Natural killer cell (primary cell): ENCODE measurements around the gene SNX8. TPM values are rescaled to one million over a fixed set of nuclear protein-coding genes. Genes with fewer than 3 reads are reported as not detected.

Experiments used
- ATAC-seq, 3 donors: fragments of 150-1000 bp in 2 of 3; fragments of 200-7000 bp in 1 of 3; cut with Tn5 transposase; 1 replicate in 1 of 3; 2 replicates in 2 of 3; pipeline ENCODE4 v1.10.0; 2021; ENCODE audit warnings: mild to moderate bottlenecking in 2 of 3, moderate library complexity in 2 of 3
- DNase-seq, 2 donors: peaks; one replicate each; pipeline versions ENCODE4 v3.0.0 to v3.0.0-alpha.2; 2013 to 2021; ENCODE audit warnings: mixed read lengths in 1 of 2
- H3K27ac ChIP-seq: one replicate; pipeline ENCODE4 v1.5.1; 2013; ENCODE audit warnings: mild to moderate bottlenecking, low read length
- H3K27me3 ChIP-seq: one replicate; pipeline ENCODE4 v1.6.1; 2013; ENCODE audit warnings: low read length; ENCODE audit not compliant: control insufficient read depth, insufficient read depth
- H3K36me3 ChIP-seq: one replicate; pipeline ENCODE4 v1.6.1; 2013; ENCODE audit warnings: low read length; ENCODE audit not compliant: control insufficient read depth, insufficient read depth
- H3K4me1 ChIP-seq: one replicate; pipeline ENCODE4 v1.6.1; 2013; ENCODE audit warnings: low read length; ENCODE audit not compliant: control insufficient read depth, insufficient read depth
- H3K4me3 ChIP-seq: one replicate; pipeline ENCODE4 v1.5.1; 2013; ENCODE audit warnings: low read length
- H3K9me3 ChIP-seq: one replicate; pipeline ENCODE4 v1.6.1; 2013; ENCODE audit warnings: low read length; ENCODE audit not compliant: control insufficient read depth, insufficient read depth
- H3K27ac Mint-ChIP-seq, 2 donors: one replicate each; pipeline ENCODE4 v1.8.0; 2022; ENCODE audit warnings: mild to moderate bottlenecking in 2 of 2, mixed read lengths in 2 of 2, moderate library complexity in 1 of 2
- H3K27me3 Mint-ChIP-seq, 2 donors: one replicate each; pipeline ENCODE4 v1.8.0; 2022; ENCODE audit warnings: low read depth in 2 of 2, mixed read lengths in 2 of 2
- H3K36me3 Mint-ChIP-seq: one replicate; pipeline ENCODE4 v1.8.0; 2022; ENCODE audit warnings: mixed read lengths
- H3K4me1 Mint-ChIP-seq, 2 donors: one replicate each; pipeline ENCODE4 v1.8.0; 2022; ENCODE audit warnings: mixed read lengths in 2 of 2
- H3K4me3 Mint-ChIP-seq: one replicate; pipeline ENCODE4 v1.8.0; 2022; ENCODE audit warnings: mild to moderate bottlenecking, moderate library complexity, mixed read lengths
- H3K9me3 Mint-ChIP-seq, 2 donors: one replicate each; pipeline ENCODE4 v1.8.0; 2022; ENCODE audit warnings: mixed read lengths in 2 of 2
- WGBS: methylation state at CpG from one replicate; pipeline ENCODE4 v1.1.7; 2013; ENCODE audit warnings: missing lambda C conversion rate; ENCODE audit not compliant: insufficient coverage; 5-methylcytosine and 5-hydroxymethylcytosine counted together
- intact Hi-C: fragments of 100-400 bp; cut with micrococcal nuclease; formaldehyde crosslinking; loops from one replicate; pipeline ENCODE4 v1.14.2; 2022
- total RNA-seq, 4 donors: library from RNA; stranded (reverse); fragments of 120-200 nt in 1 of 4; gene quantifications; one replicate each; pipeline versions ENCODE4 v1.2.3 to v1.2.4, GENCODE V29; 2013 to 2022
- TF ChIP-seq, protein P1 (sequence below): fragments of 200-600 bp; IDR thresholded peaks from one replicate; pipeline ENCODE4 v1.8.0; 2022; ENCODE audit warnings: antibody characterized with exemption

Gene SNX8
- total RNA-seq, 3 donors from 2014 or later (not counting 1 experiment from before 2014, with no cell fraction given) = 8.3 to 15.7 (median 12.6) TPM

DNA sequence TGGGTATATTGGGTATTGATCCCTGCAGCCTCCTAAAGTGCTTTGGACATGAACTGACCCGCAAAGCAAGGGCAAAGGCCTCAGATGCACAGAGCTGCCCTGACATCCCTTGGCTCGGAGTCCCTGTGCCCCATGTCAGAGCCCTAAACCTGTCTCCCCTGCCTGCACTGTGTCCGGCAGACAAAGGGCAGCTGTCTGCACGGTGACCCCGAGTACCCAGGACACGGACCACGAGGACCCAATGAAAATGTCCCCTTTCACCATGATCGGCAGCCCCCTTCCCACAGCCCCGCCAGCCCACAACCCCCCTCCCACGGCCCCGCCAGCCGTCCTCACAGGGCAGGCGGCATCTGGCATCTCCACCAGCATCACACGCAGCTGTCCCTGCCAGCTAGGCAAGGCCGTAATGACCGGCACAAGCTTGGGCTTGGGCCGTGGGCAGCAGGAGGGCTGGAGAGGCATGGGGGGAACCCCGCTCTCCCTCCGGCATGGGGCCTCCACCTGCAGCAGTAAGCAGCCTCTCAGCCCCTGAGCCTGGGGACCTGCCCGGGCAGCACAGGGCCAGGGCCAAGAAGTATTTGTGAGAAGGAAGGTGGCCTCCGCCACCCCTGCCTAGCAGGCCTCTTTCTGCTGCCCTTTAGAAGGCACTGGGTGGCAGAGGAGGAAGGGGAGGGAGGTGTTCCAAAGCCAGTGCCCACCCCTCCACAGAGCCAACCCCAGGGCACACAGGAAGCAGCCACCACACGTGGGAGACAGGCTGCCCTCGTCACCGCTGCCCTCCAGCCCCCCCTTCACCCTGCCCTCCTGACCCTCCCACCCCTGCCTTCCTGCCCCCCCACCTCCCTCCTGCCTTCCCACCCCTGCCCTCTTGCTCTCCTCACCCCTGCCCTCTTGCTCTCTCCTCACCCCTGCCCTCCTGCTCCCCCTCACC is 62.1 kb downstream of the SNX8 start:
- DNase-seq = peak in 1 of 2 donors; percentile 32

DNA sequence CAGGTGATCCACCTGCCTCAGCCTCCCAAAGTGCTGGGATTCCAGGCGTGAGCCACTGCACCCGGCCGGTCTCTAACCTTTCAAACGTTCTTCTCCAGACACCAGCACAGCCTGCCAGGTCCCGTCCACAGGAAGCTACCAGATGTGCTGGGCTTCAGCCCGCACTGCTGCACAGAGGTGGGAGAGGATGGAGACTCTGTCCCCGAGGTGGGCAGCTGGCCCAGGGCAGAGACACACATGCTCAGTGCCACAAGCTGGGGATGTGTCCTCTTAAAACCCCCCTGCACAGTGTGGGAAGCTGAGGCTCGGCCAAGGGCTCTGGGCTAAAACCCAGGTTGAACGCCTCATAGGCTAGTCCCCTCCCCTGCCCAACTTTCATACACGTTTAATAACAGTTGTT is 62.9 kb downstream of the SNX8 start:
- Histone ChIP-seq H3K4me3 (no peak overlapping the region), H3K36me3 (no peaks in the 10 kb centered on the region), H3K27ac (no peak overlapping the region), H3K4me1 (peaks cover 65% of the 10 kb centered on the region), H3K27me3 (no peaks in the 10 kb centered on the region), H3K9me3 (no peaks in the 10 kb centered on the region)
- 91% methylated on average over 10 of the region's 10 CpGs for WGBS
- intact Hi-C loops = no loop called here
- no peaks in the 10 kb centered on the region for H3K9me3 Mint-ChIP-seq
- no peak for ATAC-seq
- H3K27me3 Mint-ChIP-seq = no peaks in the 10 kb centered on the region
- no peak overlapping the region for H3K27ac Mint-ChIP-seq
- TF ChIP-seq, protein P1, sequence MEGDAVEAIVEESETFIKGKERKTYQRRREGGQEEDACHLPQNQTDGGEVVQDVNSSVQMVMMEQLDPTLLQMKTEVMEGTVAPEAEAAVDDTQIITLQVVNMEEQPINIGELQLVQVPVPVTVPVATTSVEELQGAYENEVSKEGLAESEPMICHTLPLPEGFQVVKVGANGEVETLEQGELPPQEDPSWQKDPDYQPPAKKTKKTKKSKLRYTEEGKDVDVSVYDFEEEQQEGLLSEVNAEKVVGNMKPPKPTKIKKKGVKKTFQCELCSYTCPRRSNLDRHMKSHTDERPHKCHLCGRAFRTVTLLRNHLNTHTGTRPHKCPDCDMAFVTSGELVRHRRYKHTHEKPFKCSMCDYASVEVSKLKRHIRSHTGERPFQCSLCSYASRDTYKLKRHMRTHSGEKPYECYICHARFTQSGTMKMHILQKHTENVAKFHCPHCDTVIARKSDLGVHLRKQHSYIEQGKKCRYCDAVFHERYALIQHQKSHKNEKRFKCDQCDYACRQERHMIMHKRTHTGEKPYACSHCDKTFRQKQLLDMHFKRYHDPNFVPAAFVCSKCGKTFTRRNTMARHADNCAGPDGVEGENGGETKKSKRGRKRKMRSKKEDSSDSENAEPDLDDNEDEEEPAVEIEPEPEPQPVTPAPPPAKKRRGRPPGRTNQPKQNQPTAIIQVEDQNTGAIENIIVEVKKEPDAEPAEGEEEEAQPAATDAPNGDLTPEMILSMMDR = no peak
- no peaks in the 10 kb centered on the region for H3K36me3 Mint-ChIP-seq
- no peak overlapping the region for H3K4me3 Mint-ChIP-seq
- peaks cover 15 to 26% of the 10 kb centered on the region in 2 donors for H3K4me1 Mint-ChIP-seq
- DNase-seq = no peak

More for the DNA sequence above, 62.1 kb downstream of the SNX8 start:
- no peaks in the 10 kb centered on the region for H3K27me3 ChIP-seq
- no peaks in the 10 kb centered on the region for H3K36me3 Mint-ChIP-seq
- no peaks in the 10 kb centered on the region for H3K9me3 Mint-ChIP-seq
- ATAC-seq = peak; percentile 66 to 89 (median 87)
- H3K9me3 ChIP-seq = no peaks in the 10 kb centered on the region
- H3K4me1 Mint-ChIP-seq = peaks cover 15 to 26% of the 10 kb centered on the region in 2 donors
- H3K36me3 ChIP-seq = no peaks in the 10 kb centered on the region
- TF ChIP-seq, protein P1 = no peak
- intact Hi-C loops = no loop called here
- no peak overlapping the region for H3K27ac ChIP-seq
- WGBS = 70% methylated on average over 24 of the region's 24 CpGs
- H3K4me3 Mint-ChIP-seq = no peak overlapping the region
- H3K27ac Mint-ChIP-seq = peak overlapping the region in 1 of 2 donors; percentile 73
- no peak overlapping the region for H3K4me3 ChIP-seq
- H3K4me1 ChIP-seq = peaks cover 57% of the 10 kb centered on the region
- H3K27me3 Mint-ChIP-seq = no peaks in the 10 kb centered on the region

DNA sequence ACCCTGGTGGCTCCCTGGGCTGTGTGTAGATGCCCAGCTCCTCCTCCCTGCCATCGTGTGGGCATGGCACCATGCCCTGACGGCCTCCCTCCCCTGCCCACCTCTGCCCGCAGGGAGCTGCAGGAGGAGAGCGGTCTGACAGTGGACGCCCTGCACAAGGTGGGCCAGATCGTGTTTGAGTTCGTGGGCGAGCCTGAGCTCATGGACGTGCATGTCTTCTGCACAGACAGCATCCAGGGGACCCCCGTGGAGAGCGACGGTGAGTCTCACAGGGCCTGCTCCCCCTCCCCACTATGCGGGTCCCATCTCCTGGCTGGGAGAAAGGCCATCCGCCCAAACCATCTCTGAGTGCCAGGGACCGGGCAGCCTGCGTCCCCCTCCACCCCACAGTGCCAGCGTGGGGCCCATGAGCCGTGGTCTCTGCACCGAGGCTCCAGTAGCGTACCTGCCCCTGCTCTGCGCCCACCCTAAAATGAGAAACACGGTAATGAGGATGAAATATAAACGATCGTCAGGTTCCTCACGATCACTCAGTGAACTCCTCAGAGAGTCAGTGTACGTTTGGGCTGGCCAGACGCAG is 64.4 kb downstream of the SNX8 start:
- Histone ChIP-seq H3K4me3 (no peak overlapping the region), H3K9me3 (no peaks in the 10 kb centered on the region), H3K36me3 (no peaks in the 10 kb centered on the region), H3K4me1 (peaks cover 72% of the 10 kb centered on the region), H3K27ac (no peak overlapping the region), H3K27me3 (no peaks in the 10 kb centered on the region)
- intact Hi-C loops = loop anchor here (5.0 to 10.0 kb wide), 3 partner anchors 97 to 675 kb away; partner anchors contain the start of gene PSMG3
- Mint-ChIP-seq H3K9me3 (no peaks in the 10 kb centered on the region), H3K4me1 (peaks cover 15 to 36% of the 10 kb centered on the region in 2 donors), H3K27ac (no peak overlapping the region), H3K4me3 (peak overlapping the region; percentile 85), H3K27me3 (no peaks in the 10 kb centered on the region), H3K36me3 (no peaks in the 10 kb centered on the region)
- no peak for DNase-seq
- ATAC-seq = no peak
- WGBS = 89% methylated on average over 27 of the region's 27 CpGs
- TF ChIP-seq, protein P1 = no peak
